Stomach (tissue), 9 donors: ENCODE data around the gene CZIB. TPM values are rescaled to one million over a fixed set of nuclear protein-coding genes. Genes with fewer than 3 reads are reported as not detected.

Experiments used
- DNase-seq, 2 donors: peaks; one replicate each; pipeline versions ENCODE4 v3.0.0 to v3.0.0-alpha.2; 2013 to 2019
- H3K27ac ChIP-seq, 5 donors: fragments of 200-600 bp in 4 of 5; sonication (generic) in 4 of 5; one replicate each; pipeline ENCODE4 v1.5.1; 2013 to 2019; ENCODE audit warnings: mild to moderate bottlenecking in 1 of 5, moderate library complexity in 1 of 5
- H3K27me3 ChIP-seq, 3 donors: fragments of 200-600 bp; sonication (generic); one replicate each; pipeline ENCODE4 v1.5.1; 2017 to 2019; ENCODE audit warnings: mixed run types in 1 of 3
- H3K36me3 ChIP-seq, 4 donors: fragments of 200-600 bp; sonication (generic); 1 replicate in 3 of 4; 2 replicates in 1 of 4; pipeline ENCODE4 v1.5.1; 2016 to 2019
- H3K4me1 ChIP-seq, 4 donors: fragments of 200-600 bp; sonication (generic); one replicate each; pipeline ENCODE4 v1.5.1; 2016 to 2019
- H3K4me3 ChIP-seq, 4 donors: fragments of 200-600 bp; sonication (generic) in 3 of 4; one replicate each; pipeline ENCODE4 v1.5.1; 2016 to 2019; ENCODE audit warnings: mild to moderate bottlenecking in 1 of 4
- H3K9me3 ChIP-seq, 4 donors: fragments of 200-600 bp; sonication (generic); one replicate each; pipeline ENCODE4 v1.5.1; 2016 to 2019
- CTCF ChIP-seq, 7 experiments: fragments of 450-650 bp in 4 of 7; fragments of 200-600 bp in 3 of 7; sonication (generic) in 3 of 7; IDR thresholded peaks; one replicate each; pipeline ENCODE4 v1.5.1; 2016 to 2019; ENCODE audit warnings: antibody characterized with exemption in 7 of 7, control low read depth in 2 of 7, mild to moderate bottlenecking in 1 of 7
- EP300 ChIP-seq: sonication (generic); formaldehyde crosslinking; IDR thresholded peaks from one replicate; pipeline ENCODE4 v1.6.1; 2017; ENCODE audit warnings: antibody characterized with exemption
- POLR2A ChIP-seq, 4 donors: fragments of 450-650 bp; IDR thresholded peaks; one replicate each; pipeline ENCODE4 v1.6.1; 2016; ENCODE audit warnings: antibody characterized with exemption in 4 of 4, control low read depth in 2 of 4, mild to moderate bottlenecking in 1 of 4, moderate library complexity in 1 of 4
- POLR2AphosphoS5 ChIP-seq, 3 donors: sonication (generic); formaldehyde crosslinking; IDR thresholded peaks; one replicate each; pipeline ENCODE4 v1.6.1; 2016; ENCODE audit warnings: antibody characterized with exemption in 3 of 3
- WGBS, 5 donors: extraction: QIAGEN DNeasy Blood & Tissue Kit in 3 of 5; methylation state at CpG; one replicate each; pipeline versions ENCODE4 v1.1.5 to v1.1.7; 2013 to 2018; 5-methylcytosine and 5-hydroxymethylcytosine counted together
- intact Hi-C: fragments of 100-400 bp; cut with DNase I; formaldehyde crosslinking; loops from one replicate; pipeline ENCODE4 v1.15.1; 2023; ENCODE audit warnings: low total_unique reads
- polyA plus RNA-seq, 3 donors: library from polyadenylated mRNA; stranded (reverse); fragments of 200-250 nt; gene quantifications; one replicate each; pipeline ENCODE4 v1.2.3, GENCODE V29; 2013
- total RNA-seq, 5 donors: library from RNA; depleted of rRNA; stranded (reverse); fragments of >200 nt; gene quantifications; one replicate each; pipeline versions ENCODE4 v1.1.0 to v1.2.3, GENCODE V29; 2014 to 2016
- donor health status: healthy with polysubstance abuse.
- donor health status: Bipolar disorder and iron deficiency.
- donor health status: healthy.

The CZIB gene
- total and polyA plus RNA-seq, 8 donors, result 31.6 to 78.8 (median 47.6) TPM

- no peaks in the 10 kb centered on the region for H3K27me3 ChIP-seq
- TF ChIP-seq CTCF (IDR thresholded peaks at IDR 0.05), result no peak
- no peak for TF ChIP-seq POLR2AphosphoS5 (IDR thresholded peaks at IDR 0.05)
- TF ChIP-seq EP300, result no peak
- TF ChIP-seq POLR2A (IDR thresholded peaks at IDR 0.05), result no peak
- H3K9me3 ChIP-seq, result no peaks in the 10 kb centered on the region
- no peak for DNase-seq
- peaks cover 0 to 34% (median 1%) of the 10 kb centered on the region in 4 donors for H3K36me3 ChIP-seq
- H3K27ac ChIP-seq, result no peak overlapping the region
- no peak overlapping the region for H3K4me3 ChIP-seq
- no peaks in the 10 kb centered on the region for H3K4me1 ChIP-seq
- WGBS, 5 donors, result 85 to 98% (median 94%) methylated on average over 4 of the region's 4 CpGs
- intact Hi-C loops, result no loop called here
Measured at GRCh38 chr1:53265581-53265980, 45.1 kb upstream of the CZIB start.

- no peak for DNase-seq
- H3K4me3 ChIP-seq, result no peak overlapping the region
- no peak overlapping the region for H3K27ac ChIP-seq
- 95 to 98% (median 97%) methylated on average over 2 to 11 of the region's 11 CpGs for WGBS, 5 donors
- H3K27me3 ChIP-seq, result no peaks in the 10 kb centered on the region
- no peaks in the 10 kb centered on the region for H3K9me3 ChIP-seq
- peaks cover 0 to 34% (median 1%) of the 10 kb centered on the region in 4 donors for H3K36me3 ChIP-seq
- TF ChIP-seq POLR2AphosphoS5 (IDR thresholded peaks at IDR 0.05) (no peak), EP300 (no peak), POLR2A (IDR thresholded peaks at IDR 0.05) (no peak), CTCF (IDR thresholded peaks at IDR 0.05) (no peak)
- H3K4me1 ChIP-seq, result no peaks in the 10 kb centered on the region
- intact Hi-C loops, result no loop called here
Measured at GRCh38 chr1:53264048-53264447, 43.6 kb upstream of the CZIB start.

- no peak for DNase-seq
- intact Hi-C loops, result no loop called here
- H3K4me3 ChIP-seq, result no peak overlapping the region
- H3K27ac ChIP-seq, result no peak overlapping the region
- H3K27me3 ChIP-seq, result no peaks in the 10 kb centered on the region
- TF ChIP-seq EP300 (no peak), POLR2A (IDR thresholded peaks at IDR 0.05) (no peak), POLR2AphosphoS5 (IDR thresholded peaks at IDR 0.05) (no peak), CTCF (IDR thresholded peaks at IDR 0.05) (no peak)
- H3K36me3 ChIP-seq, result peaks cover 0 to 34% (median 1%) of the 10 kb centered on the region in 4 donors
- 92 to 100% (median 96%) methylated on average over 3 of the region's 3 CpGs for WGBS, 5 donors
- no peaks in the 10 kb centered on the region for H3K9me3 ChIP-seq
- H3K4me1 ChIP-seq, result peaks cover 0 to 3% (median under 1%) of the 10 kb centered on the region in 4 donors
Measured at GRCh38 chr1:53262000-53262399, 41.6 kb upstream of the CZIB start.

DNA sequence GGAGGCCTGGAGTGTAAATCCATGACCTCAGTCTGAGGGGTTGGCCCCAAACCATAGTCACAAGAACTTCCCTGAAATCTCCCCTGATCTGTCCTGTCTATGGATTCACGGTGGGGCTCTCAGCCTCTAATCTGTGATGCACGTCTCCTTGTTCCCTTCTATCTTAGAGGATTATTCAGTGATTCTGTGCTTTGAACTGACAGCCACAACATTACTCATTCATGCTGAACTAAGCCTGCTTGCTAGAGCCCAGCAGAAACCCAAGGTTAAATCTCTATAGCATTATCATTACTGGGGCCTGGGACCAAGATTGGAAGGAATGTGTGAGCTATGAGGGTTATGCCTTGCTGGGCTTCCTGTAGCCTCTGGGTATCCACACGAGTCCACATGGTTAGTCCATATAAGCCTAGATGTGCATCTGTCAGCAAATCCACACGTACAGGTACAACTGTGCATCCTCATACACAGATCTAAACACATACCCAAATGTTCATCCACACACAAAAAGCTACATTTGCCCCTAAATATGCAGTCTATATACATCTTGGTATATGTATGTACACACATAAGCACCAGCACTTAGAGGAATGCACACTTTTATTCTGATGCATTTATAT is 40.3 kb upstream of the CZIB start:
- Histone ChIP-seq H3K36me3 (peaks cover 0 to 31% (median under 1%) of the 10 kb centered on the region in 4 donors), H3K27ac (no peak overlapping the region), H3K4me1 (peaks cover 0 to 11% (median 3%) of the 10 kb centered on the region in 4 donors), H3K27me3 (no peaks in the 10 kb centered on the region), H3K9me3 (no peaks in the 10 kb centered on the region), H3K4me3 (no peak overlapping the region)
- TF ChIP-seq POLR2A (IDR thresholded peaks at IDR 0.05), result no peak
- no peak for TF ChIP-seq EP300
- TF ChIP-seq CTCF (IDR thresholded peaks at IDR 0.05), result no peak
- no peak for TF ChIP-seq POLR2AphosphoS5 (IDR thresholded peaks at IDR 0.05)
- no peak for DNase-seq
- 89 to 94% (median 90%) methylated on average over 4 of the region's 4 CpGs for WGBS, 5 donors
- intact Hi-C loops, result no loop called here
